Measurements from ENCODE around the gene GFOD1.

DNA sequence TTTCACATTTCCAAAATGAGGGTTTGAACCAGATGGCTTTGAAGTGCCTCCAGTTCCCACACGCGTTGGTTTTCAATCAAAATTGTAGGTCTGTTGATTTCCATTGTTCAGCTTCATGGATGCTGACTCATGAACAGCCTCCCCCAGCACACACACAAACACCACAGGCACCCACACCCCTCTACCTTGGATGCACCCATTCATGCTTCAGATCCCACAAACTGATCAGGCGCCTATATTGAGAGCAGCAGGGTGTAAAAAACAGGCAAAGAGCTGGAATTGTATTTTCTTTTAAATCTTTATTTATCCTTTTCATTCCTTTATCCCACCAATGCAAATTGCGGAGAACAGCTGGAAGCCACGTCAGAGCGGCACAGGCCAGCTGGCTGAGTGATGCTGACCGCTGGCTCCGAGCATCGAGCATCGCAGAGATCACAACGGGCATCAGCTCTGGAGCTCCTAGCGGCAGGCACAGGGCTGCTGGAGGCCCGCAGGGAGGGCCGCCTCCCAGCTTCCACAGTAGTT is 129.8 kb downstream of the GFOD1 start:
- TF ChIP-seq, protein P1, sequence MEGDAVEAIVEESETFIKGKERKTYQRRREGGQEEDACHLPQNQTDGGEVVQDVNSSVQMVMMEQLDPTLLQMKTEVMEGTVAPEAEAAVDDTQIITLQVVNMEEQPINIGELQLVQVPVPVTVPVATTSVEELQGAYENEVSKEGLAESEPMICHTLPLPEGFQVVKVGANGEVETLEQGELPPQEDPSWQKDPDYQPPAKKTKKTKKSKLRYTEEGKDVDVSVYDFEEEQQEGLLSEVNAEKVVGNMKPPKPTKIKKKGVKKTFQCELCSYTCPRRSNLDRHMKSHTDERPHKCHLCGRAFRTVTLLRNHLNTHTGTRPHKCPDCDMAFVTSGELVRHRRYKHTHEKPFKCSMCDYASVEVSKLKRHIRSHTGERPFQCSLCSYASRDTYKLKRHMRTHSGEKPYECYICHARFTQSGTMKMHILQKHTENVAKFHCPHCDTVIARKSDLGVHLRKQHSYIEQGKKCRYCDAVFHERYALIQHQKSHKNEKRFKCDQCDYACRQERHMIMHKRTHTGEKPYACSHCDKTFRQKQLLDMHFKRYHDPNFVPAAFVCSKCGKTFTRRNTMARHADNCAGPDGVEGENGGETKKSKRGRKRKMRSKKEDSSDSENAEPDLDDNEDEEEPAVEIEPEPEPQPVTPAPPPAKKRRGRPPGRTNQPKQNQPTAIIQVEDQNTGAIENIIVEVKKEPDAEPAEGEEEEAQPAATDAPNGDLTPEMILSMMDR (IDR thresholded peaks at IDR 0.05; ENCODE audit: low read depth, low read length, poor library complexity, severe bottlenecking), result no peak
- TF ChIP-seq EZH2phosphoT487 (IDR thresholded peaks at IDR 0.05; ENCODE audit: borderline replicate concordance, low read length), result no peak
